GM21526 (cell line): ENCODE measurements around the gene KRTAP10-3.

ENCODE experiments used
- ATAC-seq: cut with Tn5 transposase; IDR thresholded peaks from one replicate; pipeline ENCODE4 v1.9.1; 2021; ENCODE audit warnings: moderate library complexity; ENCODE audit not compliant: unreplicated experiment, low FRiP score

The KRTAP10-3 gene

GRCh38 chr21:44508711-44509445 lies 49.7 kb downstream of the KRTAP10-3 start:
- ATAC-seq = no peak

DNA sequence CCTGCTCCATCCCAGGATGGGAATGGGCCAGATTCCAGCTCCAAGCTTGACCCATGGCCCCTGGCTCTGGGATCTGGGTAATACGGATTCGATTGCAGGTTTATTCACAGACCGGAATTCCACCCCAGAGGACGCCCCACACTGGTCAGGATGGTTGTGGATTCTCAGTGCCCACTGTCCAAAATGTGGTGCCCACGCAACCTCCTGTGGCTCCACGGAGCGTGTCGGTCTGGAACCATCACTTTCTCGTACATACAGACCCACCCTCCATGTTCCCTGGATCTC lies 50.2 kb downstream of the KRTAP10-3 start:
- no peak for ATAC-seq
